SK-N-SH (cell line): ENCODE data around the gene MAGEB2. TPM values are rescaled to one million over a fixed set of nuclear protein-coding genes. Genes with fewer than 3 reads are reported as not detected.

Experiments used
- CTCF ChIA-PET: fragments of 300-600, 350-600 bp; formaldehyde crosslinking; extraction: SDS; loops from one replicate; lab custom pipeline; 2021; lab: Yijun Ruan, JAX
- POLR2A ChIA-PET: fragments of 350-600 bp; sonication (Branson Sonifier 250); formaldehyde crosslinking; extraction: SDS; loops from one replicate; lab custom pipeline; 2020; ENCODE audit warnings: antibody characterized with exemption, inconsistent platforms; lab: Yijun Ruan, JAX
- DNase-seq: peaks from one replicate; pipeline ENCODE4 v3.0.0; 2012
- H2AFZ ChIP-seq: fragments of 200-600 bp; sonication (generic); 2 replicates; pipeline ENCODE4 v1.8.1; 2016; ENCODE audit warnings: antibody characterized with exemption, mild to moderate bottlenecking, low read depth
- H3F3A ChIP-seq: fragments of 200-600 bp; sonication (generic); replicated peaks from 2 replicates; pipeline ENCODE3; 2016; ENCODE audit warnings: antibody characterized with exemption, mild to moderate bottlenecking; ENCODE audit not compliant: insufficient read depth
- H3K27ac ChIP-seq, 2 experiments: fragments of 200-500 bp in 1 of 2; fragments of 200-600 bp in 1 of 2; sonication (Bioruptor generic) in 1 of 2; sonication (generic), shearing (Covaris generic) in 1 of 2; 2 replicates each; pipeline versions ENCODE4 v1.5.1 to v1.6.1; 2014 to 2016; ENCODE audit warnings: low read depth in 2 of 2, inconsistent platforms in 1 of 2, low read length in 1 of 2, mild to moderate bottlenecking in 1 of 2, mixed read lengths in 1 of 2
- H3K27me3 ChIP-seq: fragments of 200-600 bp; sonication (generic), shearing (Covaris generic); 2 replicates; pipeline ENCODE4 v1.6.1; 2016; ENCODE audit warnings: mixed run types; ENCODE audit not compliant: insufficient read depth
- H3K36me3 ChIP-seq, 2 experiments: fragments of 200-500 bp in 1 of 2; fragments of 200-600 bp in 1 of 2; sonication (Bioruptor generic) in 1 of 2; sonication (generic) in 1 of 2; replicated peaks in 1 of 2; 2 replicates each; pipeline versions ENCODE3 to v1.5.1; 2014 to 2016; ENCODE audit warnings: low read length in 1 of 2, mild to moderate bottlenecking in 1 of 2; ENCODE audit not compliant: insufficient read depth in 2 of 2, control insufficient read depth in 1 of 2
- H3K4me1 ChIP-seq, 2 experiments: fragments of 200-500 bp in 1 of 2; fragments of 200-600 bp in 1 of 2; sonication (Bioruptor generic) in 1 of 2; sonication (generic), shearing (Covaris generic) in 1 of 2; 2 replicates each; pipeline versions ENCODE4 v1.5.1 to v1.6.1; 2014 to 2016; ENCODE audit warnings: low read depth in 1 of 2, low read length in 1 of 2, mixed run types in 1 of 2; ENCODE audit not compliant: insufficient read depth in 2 of 2, control insufficient read depth in 1 of 2
- H3K4me2 ChIP-seq: fragments of 200-600 bp; sonication (generic), shearing (Covaris generic); 2 replicates; pipeline ENCODE4 v1.6.1; 2017; ENCODE audit warnings: mixed run types
- H3K4me3 ChIP-seq, 2 experiments: fragments of 200-500 bp in 1 of 2; fragments of 200-600 bp in 1 of 2; sonication (Bioruptor generic) in 1 of 2; sonication (generic), shearing (Covaris generic) in 1 of 2; 2 replicates each; pipeline versions ENCODE4 v1.5.1 to v1.8.1; 2014 to 2016; ENCODE audit warnings: low read depth in 2 of 2, inconsistent platforms in 1 of 2, low read length in 1 of 2, mild to moderate bottlenecking in 1 of 2, mixed read lengths in 1 of 2, moderate library complexity in 1 of 2
- H3K79me2 ChIP-seq: fragments of 200-600 bp; sonication (generic); 2 replicates; pipeline ENCODE4 v1.8.1; 2017; ENCODE audit warnings: mild to moderate bottlenecking; ENCODE audit not compliant: insufficient read depth
- H3K9ac ChIP-seq: fragments of 200-600 bp; sonication (generic); 2 replicates; pipeline ENCODE4 v1.6.1; 2017; ENCODE audit warnings: mixed run types
- H3K9me2 ChIP-seq: fragments of 200-600 bp; sonication (generic); 2 replicates; pipeline ENCODE4 v1.6.1; 2017; ENCODE audit warnings: mixed run types
- H3K9me3 ChIP-seq: fragments of 200-600 bp; sonication (generic); 2 replicates; pipeline ENCODE4 v1.6.1; 2017; ENCODE audit warnings: mixed run types, mild to moderate bottlenecking, moderate library complexity
- H4K20me1 ChIP-seq: fragments of 200-600 bp; sonication (generic); 2 replicates; pipeline ENCODE4 v1.6.1; 2017; ENCODE audit warnings: mild to moderate bottlenecking, mixed run types; ENCODE audit not compliant: insufficient read depth
- CHD2 ChIP-seq: fragments of 150-350 bp; IDR thresholded peaks from 2 replicates; pipeline ENCODE4 v1.6.1; 2018; ENCODE audit warnings: low read length; ENCODE audit not compliant: partially characterized antibody
- EZH2phosphoT487 ChIP-seq: fragments of 200-600 bp; sonication (generic); IDR thresholded peaks from 2 replicates; pipeline ENCODE4 v1.6.1; 2017; ENCODE audit warnings: low read depth, mixed run types, mild to moderate bottlenecking, antibody characterized with exemption, moderate library complexity, borderline replicate concordance
- MEF2A ChIP-seq: IDR thresholded peaks from 2 replicates; pipeline ENCODE4 v1.4.0; 2012; ENCODE audit warnings: low read depth, borderline replicate concordance
- MXI1 ChIP-seq: IDR thresholded peaks from 2 replicates; pipeline ENCODE4 v1.6.1; 2012; ENCODE audit warnings: mild to moderate bottlenecking, low read depth, low read length, improper control_type of control experiment
- POLR2AphosphoS5 ChIP-seq: IDR thresholded peaks from 2 replicates; pipeline ENCODE4 v1.6.1; 2012; ENCODE audit warnings: low read depth, low read length
- RAD21 ChIP-seq: IDR thresholded peaks from 2 replicates; pipeline ENCODE4 v1.6.1; 2012; ENCODE audit warnings: mild to moderate bottlenecking, low read length
- REST ChIP-seq: IDR thresholded peaks from 2 replicates; pipeline ENCODE4 v1.6.1; 2012; ENCODE audit warnings: mild to moderate bottlenecking, low read depth, low read length, moderate library complexity
- TAF1 ChIP-seq: IDR thresholded peaks from 2 replicates; pipeline ENCODE4 v1.6.1; 2012; ENCODE audit warnings: low read depth, mild to moderate bottlenecking, low read length, moderate library complexity, borderline replicate concordance
- TCF12 ChIP-seq: IDR thresholded peaks from 2 replicates; pipeline ENCODE4 v1.4.0; 2012
- TEAD4 ChIP-seq: IDR thresholded peaks from 2 replicates; pipeline ENCODE4 v1.4.0; 2012; ENCODE audit warnings: mild to moderate bottlenecking, borderline replicate concordance; ENCODE audit not compliant: insufficient read depth
- USF1 ChIP-seq: IDR thresholded peaks from 2 replicates; pipeline ENCODE4 v1.4.0; 2012; ENCODE audit warnings: low read depth, borderline replicate concordance
- ZBTB33 ChIP-seq: IDR thresholded peaks from 2 replicates; pipeline ENCODE4 v1.4.0; 2012; ENCODE audit warnings: low read depth, borderline replicate concordance
- WGBS: methylation state at CpG from one replicate; pipeline ENCODE4 v1.1.6; 2017; ENCODE audit warnings: low lambda C conversion rate; 5-methylcytosine and 5-hydroxymethylcytosine counted together
- polyA plus RNA-seq, 3 experiments: library from polyadenylated mRNA; depleted of rRNA; stranded (reverse); fragments of >200 nt; gene quantifications; 2 replicates each; pipeline ENCODE4 v1.2.3, GENCODE V29; 2012

Gene MAGEB2
- polyA plus RNA-seq, 1 of the 3 experiments (the other 2 are of a cell fraction): 2.7 TPM

GRCh38 chrX:30230395-30230794 lies 15.0 kb downstream of the MAGEB2 start, which contains the start of gene MAGEB3:
Gene MAGEB3 (plus strand): TSS chrX:30230657. CDS start chrX:30235925, 5,268 bp downstream.
- H3K27me3 ChIP-seq: peaks cover 3% of the 10 kb centered on the region; the same call in 1 of the 2 replicates
- no peaks in the 10 kb centered on the region for H3K9me2 ChIP-seq
- no peak within 1 kb of the TSS for H3K27ac ChIP-seq
- no peaks in the 10 kb centered on the region for H3K79me2 ChIP-seq
- H3K4me2 ChIP-seq: no peak within 1 kb of the TSS
- H3K36me3 ChIP-seq: no peaks in the 10 kb centered on the region
- POLR2A ChIA-PET: no interaction called here
- DNase-seq: no peak
- 27% methylated on average over 4 of the region's 4 CpGs for WGBS
- H2AFZ ChIP-seq: no peak within 1 kb of the TSS
- no peak within 1 kb of the TSS for H3K9ac ChIP-seq
- no peaks in the 10 kb centered on the region for H3F3A ChIP-seq
- H4K20me1 ChIP-seq: no peaks in the 10 kb centered on the region
- H3K4me1 ChIP-seq: no peaks in the 10 kb centered on the region
- no peaks in the 10 kb centered on the region for H3K9me3 ChIP-seq
- TF ChIP-seq MEF2A: no peak
- TF ChIP-seq TEAD4: no peak
- TF ChIP-seq POLR2AphosphoS5: no peak
- TF ChIP-seq REST: no peak
- no peak for TF ChIP-seq CHD2
- TF ChIP-seq TCF12: no peak
- no peak for TF ChIP-seq USF1
- no peak for TF ChIP-seq RAD21
- TF ChIP-seq EZH2phosphoT487: no peak
- TF ChIP-seq MXI1: no peak
- TF ChIP-seq TAF1: no peak
- TF ChIP-seq ZBTB33: no peak
- TF ChIP-seq, all 33 proteins: peak for 0
- no peak within 1 kb of the TSS for H3K4me3 ChIP-seq
- CTCF ChIA-PET: no interaction called here
